GM15510 (cell line): ENCODE data around the gene NPM3.

ENCODE experiments used
- POLR2A ChIP-seq: IDR thresholded peaks from 3 replicates; pipeline ENCODE4 v1.6.1; 2011; ENCODE audit warnings: borderline replicate concordance; ENCODE audit not compliant: insufficient read length; ENCODE audit errors: extremely low read depth

NPM3 gene

DNA sequence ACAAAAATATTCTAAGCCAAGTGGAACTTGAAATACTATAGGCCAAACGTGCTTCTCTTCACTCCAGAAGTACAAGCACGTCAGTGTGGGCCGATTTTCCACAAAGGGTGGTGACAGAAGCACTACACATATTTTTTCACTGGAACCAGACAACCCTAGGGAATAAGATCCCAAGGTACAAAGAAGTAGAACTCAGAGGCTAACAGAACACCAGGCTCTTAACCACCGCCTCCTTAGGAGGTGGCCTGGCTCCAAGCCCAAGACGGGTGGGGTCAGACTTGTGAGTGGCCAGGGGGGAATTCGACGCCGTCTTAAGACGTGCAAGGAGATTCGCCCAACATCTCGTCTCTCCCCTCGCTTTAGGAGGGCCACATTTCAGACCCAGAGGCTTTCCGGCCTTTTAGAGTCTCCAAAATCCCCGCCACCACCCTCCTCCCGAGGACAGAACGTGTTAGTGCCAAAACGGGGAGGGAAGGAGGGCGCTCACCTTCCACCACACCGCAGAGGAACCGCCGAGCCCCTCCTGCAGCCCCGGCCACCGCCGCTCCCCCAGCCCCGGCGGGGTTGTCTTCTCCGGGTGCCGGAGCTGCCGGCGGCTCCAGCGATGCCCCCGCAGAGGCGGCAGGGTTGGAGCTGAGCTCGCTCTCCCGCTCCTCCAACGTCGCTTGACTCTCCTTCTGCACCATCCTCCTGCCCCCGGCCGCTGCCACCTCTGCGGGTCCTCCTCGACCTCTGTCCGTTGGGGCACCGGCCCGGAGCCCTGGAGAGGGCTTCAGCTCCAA is 34.3 kb upstream of the NPM3 start:
- no peak for TF ChIP-seq POLR2A

DNA sequence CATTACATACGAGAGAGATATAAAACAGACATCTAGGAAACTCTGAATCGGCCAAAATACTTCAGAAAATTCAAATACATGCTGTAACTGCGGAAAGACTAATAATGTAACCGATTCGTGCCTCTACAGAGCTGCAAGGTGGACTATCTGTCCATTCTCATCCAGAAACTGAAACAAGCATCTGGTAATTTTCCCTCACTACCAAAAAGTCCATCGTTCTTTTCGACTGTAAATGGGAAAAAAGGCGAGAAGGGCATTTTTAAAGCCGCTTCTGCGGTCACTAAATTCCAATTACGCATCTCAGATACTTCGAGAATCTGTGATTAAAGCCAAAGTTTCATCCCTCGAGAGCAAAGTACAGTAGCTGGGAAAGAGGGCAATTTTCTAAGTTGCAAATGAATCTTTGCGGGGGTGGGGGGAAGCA is 33.7 kb upstream of the NPM3 start:
- no peak for TF ChIP-seq POLR2A

GRCh38 chr10:101816376-101816775 is 33.1 kb upstream of the NPM3 start:
- no peak for TF ChIP-seq POLR2A

DNA sequence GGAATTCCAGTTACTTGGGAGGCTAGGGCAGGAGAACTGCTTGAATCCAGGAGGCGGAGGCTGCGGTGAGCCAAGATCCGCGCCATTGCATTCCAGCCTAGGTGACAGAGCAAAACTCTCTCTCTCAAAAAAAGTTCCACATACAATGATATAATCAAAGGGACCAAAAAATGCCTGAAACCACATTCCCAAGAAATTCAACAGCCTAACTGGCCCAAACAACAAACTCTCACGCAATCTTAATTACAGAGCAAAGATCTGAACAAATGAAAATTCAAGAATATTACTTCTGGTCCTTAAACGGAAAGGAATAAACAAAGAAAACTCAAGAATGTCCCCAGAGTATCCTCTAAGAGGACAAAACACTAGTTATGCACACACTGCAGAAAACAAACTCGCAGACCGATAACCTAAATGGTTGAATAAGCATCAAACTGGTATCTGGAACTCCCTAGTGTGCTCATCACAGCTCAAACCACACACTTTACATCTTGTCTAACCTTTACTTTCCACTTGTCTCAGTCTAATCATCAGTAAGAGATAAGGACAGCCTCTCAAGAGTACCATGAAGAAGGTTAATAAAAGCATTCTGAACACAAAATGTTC is 31.3 kb upstream of the NPM3 start:
- TF ChIP-seq POLR2A = no peak

GRCh38 chr10:101812606-101813005 is 29.4 kb upstream of the NPM3 start:
- no peak for TF ChIP-seq POLR2A

- no peak for TF ChIP-seq POLR2A
Observed at GRCh38 chr10:101807158-101807557, 23.9 kb upstream of the NPM3 start.

- TF ChIP-seq POLR2A = no peak
Observed at GRCh38 chr10:101803511-101803910, 20.3 kb upstream of the NPM3 start.

GRCh38 chr10:101797403-101798059 is 14.3 kb upstream of the NPM3 start:
- TF ChIP-seq POLR2A = no peak

- TF ChIP-seq POLR2A = no peak
Observed at GRCh38 chr10:101793526-101793925, 10.3 kb upstream of the NPM3 start.

DNA sequence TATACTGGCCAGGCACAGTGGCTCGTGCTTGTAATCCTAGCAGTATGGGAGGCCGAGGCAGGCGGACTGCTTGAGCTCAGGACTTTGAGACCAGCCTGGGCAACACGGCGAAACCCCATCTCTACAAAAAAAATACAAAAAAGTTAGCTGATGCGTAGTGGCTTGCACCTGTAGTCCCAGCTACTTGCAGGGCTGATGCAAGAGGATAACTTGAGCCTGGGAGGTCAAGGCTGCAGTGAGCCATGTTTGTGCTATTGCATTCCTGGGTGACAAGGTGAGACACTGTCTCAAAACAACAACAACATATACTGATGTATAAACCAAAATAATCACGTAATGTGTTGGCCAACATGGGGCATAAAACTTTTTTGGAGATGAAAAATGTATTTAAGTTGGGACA is 6.4 kb upstream of the NPM3 start:
- TF ChIP-seq POLR2A = no peak

GRCh38 chr10:101785801-101786200 is 2.6 kb upstream of the NPM3 start:
- TF ChIP-seq POLR2A = no peak

- no peak for TF ChIP-seq POLR2A
Observed at GRCh38 chr10:101784558-101784957, 1.3 kb upstream of the NPM3 start.

DNA sequence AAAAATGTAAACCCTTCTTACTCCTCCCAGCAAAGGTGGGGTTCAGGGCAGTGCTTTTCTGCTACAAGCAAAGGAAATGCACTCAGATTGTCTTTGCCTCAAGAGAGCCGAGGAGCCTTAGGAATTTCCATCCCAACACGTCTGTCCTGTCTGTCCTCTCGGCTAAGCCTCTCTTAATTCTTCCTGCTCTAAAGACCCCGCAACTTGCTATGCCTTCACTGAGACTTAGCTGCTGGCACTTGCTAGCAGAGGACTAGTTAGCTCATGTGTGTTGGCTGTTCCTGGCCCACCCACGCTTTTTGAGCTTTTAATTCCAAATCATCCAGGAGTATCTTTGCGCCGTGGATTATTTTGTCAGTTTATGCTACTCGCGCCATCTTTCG is 481 bp upstream of the NPM3 start:
- TF ChIP-seq POLR2A = no peak

- no peak for TF ChIP-seq POLR2A
Observed at GRCh38 chr10:101781984-101782810, 1.0 kb downstream of the NPM3 start.

DNA sequence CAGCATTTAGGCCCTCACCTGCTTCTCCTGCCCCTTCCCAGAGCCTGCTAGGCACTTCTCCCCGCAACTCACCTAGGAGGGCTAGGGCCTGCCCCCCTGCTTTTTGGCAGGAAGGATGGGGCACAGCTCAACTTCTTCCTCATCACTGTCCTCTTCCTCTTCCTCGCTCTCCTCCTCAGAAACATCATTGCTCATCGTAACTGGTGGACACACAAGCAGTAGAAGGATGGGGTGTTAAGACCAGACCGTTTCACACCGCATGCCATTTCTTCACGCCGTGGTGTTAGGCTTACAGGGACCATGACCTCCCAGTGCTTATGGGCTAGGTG is 1.6 kb downstream of the NPM3 start:
- no peak for TF ChIP-seq POLR2A
